DOHH2 (cell line): ENCODE data around the gene DHX58.

Experiments used
- H3F3A ChIP-seq: fragments of 200-600 bp; sonication (generic), shearing (Covaris generic); 2 replicates; pipeline ENCODE4 v1.6.0; 2016; ENCODE audit warnings: antibody characterized with exemption, mild to moderate bottlenecking; ENCODE audit not compliant: control insufficient read depth, insufficient read depth
- H3K27ac ChIP-seq: fragments of 200-600 bp; sonication (generic); 2 replicates; pipeline ENCODE4 v1.5.1; 2014; ENCODE audit warnings: low read depth, mild to moderate bottlenecking, low read length, moderate library complexity
- H3K27me3 ChIP-seq: fragments of 200-600 bp; sonication (generic); 2 replicates; pipeline ENCODE4 v1.6.1; 2014; ENCODE audit warnings: mild to moderate bottlenecking, low read length, mixed read lengths; ENCODE audit not compliant: control insufficient read depth
- H3K36me3 ChIP-seq: fragments of 200-600 bp; sonication (generic); 2 replicates; pipeline ENCODE4 v1.6.1; 2014; ENCODE audit warnings: mild to moderate bottlenecking, low read length, moderate library complexity, mixed read lengths; ENCODE audit not compliant: control insufficient read depth
- H3K4me1 ChIP-seq: fragments of 200-600 bp; sonication (generic); 2 replicates; pipeline ENCODE4 v1.6.1; 2014; ENCODE audit warnings: mild to moderate bottlenecking, low read length, mixed read lengths; ENCODE audit not compliant: control insufficient read depth
- H3K4me2 ChIP-seq: fragments of 200-600 bp; sonication (generic); 2 replicates; pipeline ENCODE4 v1.6.0; 2014; ENCODE audit warnings: mild to moderate bottlenecking, low read length, moderate library complexity
- H3K4me3 ChIP-seq: fragments of 200-600 bp; sonication (generic); 2 replicates; pipeline ENCODE4 v1.5.1; 2014; ENCODE audit warnings: mild to moderate bottlenecking, low read length, mixed read lengths
- H3K79me2 ChIP-seq: fragments of 200-600 bp; sonication (generic); 2 replicates; pipeline ENCODE4 v1.6.1; 2014; ENCODE audit warnings: mild to moderate bottlenecking, low read length, mixed read lengths; ENCODE audit not compliant: control insufficient read depth
- H3K9me2 ChIP-seq: fragments of 200-600 bp; sonication (generic); replicated peaks from 2 replicates; pipeline ENCODE4 v1.6.1; 2014; ENCODE audit warnings: mild to moderate bottlenecking, low read length, mixed read lengths; ENCODE audit not compliant: control insufficient read depth
- H3K9me3 ChIP-seq: fragments of 200-600 bp; sonication (generic); 2 replicates; pipeline ENCODE4 v1.6.1; 2014; ENCODE audit warnings: antibody characterized with exemption, low read length, mixed read lengths; ENCODE audit not compliant: control insufficient read depth, insufficient read depth
- H4K20me1 ChIP-seq: fragments of 200-600 bp; sonication (generic); 2 replicates; pipeline ENCODE4 v1.6.0; 2014; ENCODE audit warnings: low read depth, mild to moderate bottlenecking, antibody characterized with exemption, low read length, moderate library complexity; ENCODE audit not compliant: control insufficient read depth, insufficient read depth
- CTCF ChIP-seq: fragments of 200-600 bp; sonication (generic); IDR thresholded peaks from one replicate; pipeline ENCODE4 v1.5.1; 2014; ENCODE audit warnings: antibody characterized with exemption, mild to moderate bottlenecking, low read depth, low read length; ENCODE audit not compliant: poor library complexity, severe bottlenecking
- EZH2phosphoT487 ChIP-seq: fragments of 200-600 bp; sonication (generic); IDR thresholded peaks from 2 replicates; pipeline ENCODE4 v1.6.1; 2017; ENCODE audit warnings: borderline replicate concordance, mild to moderate bottlenecking, antibody characterized with exemption, low read length, moderate library complexity, mixed read lengths

DHX58 gene

GRCh38 chr17:42127414-42127813 lies 14.9 kb upstream of the DHX58 start:
- H3K9me3 ChIP-seq, result no peaks in the 10 kb centered on the region
- peaks cover 2% of the 10 kb centered on the region; the same call in 1 of the 2 replicates for H3F3A ChIP-seq
- H3K9me2 ChIP-seq, result no peaks in the 10 kb centered on the region
- peaks cover 8% of the 10 kb centered on the region for H4K20me1 ChIP-seq
- H3K27ac ChIP-seq, result no peak overlapping the region
- no peak for TF ChIP-seq CTCF
- no peak for TF ChIP-seq EZH2phosphoT487
- H3K27me3 ChIP-seq, result no peaks in the 10 kb centered on the region
- H3K4me3 ChIP-seq, result no peak overlapping the region
- no peak overlapping the region for H3K4me2 ChIP-seq
- H3K36me3 ChIP-seq, result peaks cover 75% of the 10 kb centered on the region
- peaks cover 13% of the 10 kb centered on the region for H3K4me1 ChIP-seq
- peaks cover 19% of the 10 kb centered on the region for H3K79me2 ChIP-seq

GRCh38 chr17:42126836-42127235 lies 14.3 kb upstream of the DHX58 start:
- no peak overlapping the region for H3K27ac ChIP-seq
- H3K4me2 ChIP-seq, result no peak overlapping the region
- H3K4me3 ChIP-seq, result no peak overlapping the region
- H3K36me3 ChIP-seq, result peaks cover 72% of the 10 kb centered on the region
- H3K27me3 ChIP-seq, result no peaks in the 10 kb centered on the region
- no peaks in the 10 kb centered on the region for H3K9me2 ChIP-seq
- peaks cover 6% of the 10 kb centered on the region for H4K20me1 ChIP-seq
- peaks cover 13% of the 10 kb centered on the region for H3K79me2 ChIP-seq
- no peaks in the 10 kb centered on the region for H3K9me3 ChIP-seq
- peaks cover 2% of the 10 kb centered on the region; the same call in 1 of the 2 replicates for H3F3A ChIP-seq
- TF ChIP-seq CTCF, result no peak
- TF ChIP-seq EZH2phosphoT487, result no peak
- peaks cover 7% of the 10 kb centered on the region for H3K4me1 ChIP-seq

GRCh38 chr17:42125565-42125964 lies 13.1 kb upstream of the DHX58 start:
- no peak for TF ChIP-seq CTCF
- TF ChIP-seq EZH2phosphoT487, result no peak
- H3K4me3 ChIP-seq, result no peak overlapping the region
- peaks cover 1% of the 10 kb centered on the region for H3K79me2 ChIP-seq
- H3K4me1 ChIP-seq, result peaks cover 5% of the 10 kb centered on the region
- no peaks in the 10 kb centered on the region for H3K9me2 ChIP-seq
- H3K27ac ChIP-seq, result no peak overlapping the region
- peaks cover 2% of the 10 kb centered on the region; the same call in 1 of the 2 replicates for H3F3A ChIP-seq
- no peaks in the 10 kb centered on the region for H4K20me1 ChIP-seq
- no peaks in the 10 kb centered on the region for H3K27me3 ChIP-seq
- peaks cover 59% of the 10 kb centered on the region for H3K36me3 ChIP-seq
- H3K4me2 ChIP-seq, result no peak overlapping the region
- no peaks in the 10 kb centered on the region for H3K9me3 ChIP-seq
